ENCODE data around the gene CTNNAL1. TPM values are rescaled to one million over a fixed set of nuclear protein-coding genes. Genes with fewer than 3 reads are reported as not detected.

The CTNNAL1 gene
- total and polyA plus RNA-seq, 2 donors (not counting 3 experiments of a cell fraction or from before 2014, with no cell fraction given): 29.5 to 76.2 TPM

- CTCF ChIA-PET: no interaction called here
- H3K36me3 ChIP-seq (ENCODE audit: control insufficient read depth in 2 of 2, extremely low read depth in 1 of 2, insufficient read depth in 2 of 2, low read length in 2 of 2): peaks cover 23 to 27% of the 10 kb centered on the region in 2 experiments
- no peaks in the 10 kb centered on the region for H3K9me1 ChIP-seq (replicated peaks; ENCODE audit: control insufficient read depth, extremely low read depth, insufficient read depth, low read length)
- no TSS peak for BruUV-seq (replicated peaks)
- H4K20me1 ChIP-seq (replicated peaks; ENCODE audit: control insufficient read depth, extremely low read depth, insufficient read depth, low read length): no peaks in the 10 kb centered on the region
- H2AFZ ChIP-seq (ENCODE audit: low read depth, low read length): no peak overlapping the region
- H3K9me3 ChIP-seq (replicated peaks; ENCODE audit: control insufficient read depth, insufficient read depth, low read length): no peaks in the 10 kb centered on the region
- no peaks in the 10 kb centered on the region for H3K27me3 ChIP-seq (ENCODE audit: control insufficient read depth in 2 of 2, insufficient read depth in 2 of 2, low read length in 2 of 2)
- FAIRE-seq (no peak), DNase-seq (ENCODE audit: low read depth, low spot score) (no peak)
- H3K4me1 ChIP-seq (ENCODE audit: control insufficient read depth, extremely low read depth, insufficient read depth, low read length): no peaks in the 10 kb centered on the region
- H3K27ac ChIP-seq (ENCODE audit: insufficient read depth, low read depth, low read length): no peak overlapping the region
- POLR2A ChIA-PET: no interaction called here
- intact Hi-C loops (cut with micrococcal nuclease): no loop called here
- dilution Hi-C loops (cut with MboI; ENCODE audit: extremely low pct_ligation_motif_present, low sequenced_read_pairs): no loop called here
- no peak overlapping the region for H3K4me2 ChIP-seq (ENCODE audit: insufficient read depth, low read length)
- no peak overlapping the region for H3K4me3 ChIP-seq (replicated peaks in 1 of 3; ENCODE audit: insufficient read depth in 1 of 3, low read depth in 1 of 3, low read length in 3 of 3)
- TF ChIP-seq MYC (IDR thresholded peaks at IDR 0.05; ENCODE audit: low read depth, low read length) (no peak), JUN (IDR thresholded peaks at IDR 0.05; ENCODE audit: borderline replicate concordance, insufficient read depth, insufficient read length, low read depth) (no peak), POLR2A (IDR thresholded peaks at IDR 0.05; ENCODE audit: low read depth, low read length) (no peak), MAX (IDR thresholded peaks at IDR 0.05; ENCODE audit: insufficient read depth, insufficient read length) (no peak), CTCF (IDR thresholded peaks at IDR 0.05; ENCODE audit: extremely low read depth in 1 of 2, insufficient read depth in 1 of 2, low read depth in 1 of 2, low read length in 2 of 2) (no peak), POLR2AphosphoS5 (IDR thresholded peaks at IDR 0.05; ENCODE audit: insufficient read depth, low read depth, low read length) (no peak), GATA2 (IDR thresholded peaks at IDR 0.05; ENCODE audit: insufficient read depth, insufficient read length, low read depth, low read length) (no peak), FOS (IDR thresholded peaks at IDR 0.05; ENCODE audit: borderline replicate concordance, insufficient read depth, low read length) (no peak), EZH2 (IDR thresholded peaks at IDR 0.05; ENCODE audit: borderline replicate concordance, low read depth, low read length, severe bottlenecking) (no peak)
- no peak overlapping the region for H3K9ac ChIP-seq (replicated peaks; ENCODE audit: extremely low read depth, insufficient read depth, low read length)
- H3K79me2 ChIP-seq (ENCODE audit: control insufficient read depth, insufficient read depth, low read length): no peaks in the 10 kb centered on the region
These were observed 107.8 kb downstream of the CTNNAL1 start for GRCh38 chr9:108905494-108905893.
